Memory B cell (primary cell): Measurements from ENCODE around the gene ATP6AP2.
"Not testable (repeated sequence)": the region's sequence is repeated elsewhere in the genome, so short reads cannot be mapped to it uniquely, and the experiment has no call there.

Source experiments
- ATAC-seq: fragments of 150-1000 bp; cut with Tn5 transposase; 2 replicates; pipeline ENCODE4 v1.10.0; 2021; ENCODE audit warnings: low read depth, mild to moderate bottlenecking, moderate library complexity
- DNase-seq, 2 donors: peaks; one replicate each; pipeline ENCODE4 v3.0.0; 2022; ENCODE audit warnings: low spot score in 2 of 2
- H3K27ac Mint-ChIP-seq: one replicate; pipeline ENCODE4 v1.8.0; 2022; ENCODE audit warnings: mild to moderate bottlenecking, moderate library complexity, mixed read lengths
- H3K27me3 Mint-ChIP-seq: one replicate; pipeline ENCODE4 v1.8.0; 2022; ENCODE audit warnings: mixed read lengths
- H3K36me3 Mint-ChIP-seq: one replicate; pipeline ENCODE4 v1.8.0; 2022; ENCODE audit warnings: mild to moderate bottlenecking, mixed read lengths
- H3K4me1 Mint-ChIP-seq: one replicate; pipeline ENCODE4 v1.8.0; 2022; ENCODE audit warnings: mixed read lengths
- H3K4me3 Mint-ChIP-seq: one replicate; pipeline ENCODE4 v1.8.0; 2022; ENCODE audit warnings: mild to moderate bottlenecking, moderate library complexity, mixed read lengths
- H3K9me3 Mint-ChIP-seq: one replicate; pipeline ENCODE4 v1.8.0; 2022; ENCODE audit warnings: mixed read lengths

ATP6AP2 gene

DNA sequence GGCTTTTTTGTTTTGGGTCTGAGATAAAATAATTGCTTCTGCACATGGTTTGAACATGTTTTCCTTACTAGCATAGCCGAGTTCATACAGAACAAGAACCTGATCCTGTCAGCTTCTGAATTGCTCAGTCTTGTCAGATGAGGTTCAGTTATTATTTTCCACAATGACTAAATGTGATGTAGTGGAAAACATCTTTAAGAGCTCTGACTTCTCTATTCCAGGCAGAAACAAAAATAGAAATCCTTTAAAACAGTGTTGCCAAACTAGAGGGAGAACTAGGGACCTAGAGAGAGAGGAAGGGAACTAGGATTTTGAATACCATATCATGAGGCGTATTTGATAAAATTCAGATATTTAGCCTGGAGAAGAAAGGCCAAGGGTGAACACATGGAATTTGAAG is 2.0 kb downstream of the ATP6AP2 start:
- H3K27ac Mint-ChIP-seq = no peak overlapping the region
- no peaks in the 10 kb centered on the region for H3K27me3 Mint-ChIP-seq
- H3K36me3 Mint-ChIP-seq = peaks cover 5% of the 10 kb centered on the region
- ATAC-seq = no peak
- DNase-seq = no peak
- peaks cover 20% of the 10 kb centered on the region for H3K4me1 Mint-ChIP-seq
- no peak overlapping the region for H3K4me3 Mint-ChIP-seq
- no peaks in the 10 kb centered on the region for H3K9me3 Mint-ChIP-seq

DNA sequence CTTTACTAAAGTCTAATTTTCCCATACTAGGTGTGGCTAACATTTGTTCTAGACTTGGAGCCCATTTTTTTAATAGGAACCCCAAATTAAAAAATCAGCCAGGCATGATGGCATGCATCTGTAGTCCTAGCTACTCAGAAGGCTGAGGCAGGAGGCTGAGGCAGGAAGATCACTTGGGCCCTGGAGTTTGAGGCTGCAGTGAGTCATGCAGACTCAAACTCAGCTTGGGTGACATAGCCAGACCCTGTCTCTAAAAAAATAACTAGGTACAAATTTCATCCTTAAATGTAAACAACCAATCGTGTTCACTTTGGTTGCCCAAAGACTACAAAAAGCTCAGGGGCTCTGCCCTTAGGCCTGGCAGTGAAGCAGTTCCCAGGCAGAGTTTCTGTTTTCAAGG is 6.9 kb downstream of the ATP6AP2 start:
- DNase-seq, ATAC-seq, H3K27me3 Mint-ChIP-seq, H3K9me3 Mint-ChIP-seq, H3K36me3 Mint-ChIP-seq, H3K27ac Mint-ChIP-seq, H3K4me3 Mint-ChIP-seq: not testable (repeated sequence)
- peaks cover 16% of the 10 kb centered on the region for H3K4me1 Mint-ChIP-seq

DNA sequence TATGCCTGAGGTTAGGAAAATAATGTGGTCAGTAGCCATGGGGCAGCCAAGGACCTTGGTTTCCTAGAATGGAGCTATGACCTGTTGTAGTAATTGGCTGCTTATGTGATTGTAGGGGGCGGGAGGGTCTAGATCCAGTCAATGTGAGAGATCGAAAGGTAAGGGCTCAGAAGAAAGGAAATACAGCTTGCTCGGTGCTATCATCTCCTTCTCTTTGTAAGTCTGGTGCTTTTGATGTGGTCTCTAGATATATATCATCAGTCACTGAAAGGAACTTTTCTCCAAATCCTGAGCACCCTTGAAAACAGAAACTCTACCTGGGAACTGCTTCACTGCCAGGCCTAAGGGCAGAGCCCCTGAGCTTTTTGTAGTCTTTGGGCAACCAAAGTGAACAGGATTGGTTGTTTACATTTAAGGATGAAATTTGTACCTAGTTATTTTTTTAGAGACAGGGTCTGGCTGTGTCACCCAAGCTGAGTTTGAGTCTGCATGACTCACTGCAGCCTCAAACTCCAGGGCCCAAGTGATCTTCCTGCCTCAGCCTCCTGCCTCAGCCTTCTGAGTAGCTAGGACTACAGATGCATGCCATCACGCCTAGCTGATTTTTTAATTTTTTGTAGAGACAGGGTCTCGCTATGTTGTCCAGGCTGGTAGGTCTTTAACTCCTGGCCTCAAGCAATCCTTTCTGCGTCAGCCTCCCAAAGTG is 9.0 kb downstream of the ATP6AP2 start:
- DNase-seq, H3K36me3 Mint-ChIP-seq, H3K9me3 Mint-ChIP-seq, H3K27ac Mint-ChIP-seq, H3K4me1 Mint-ChIP-seq, H3K27me3 Mint-ChIP-seq, H3K4me3 Mint-ChIP-seq, ATAC-seq: not testable (repeated sequence)

DNA sequence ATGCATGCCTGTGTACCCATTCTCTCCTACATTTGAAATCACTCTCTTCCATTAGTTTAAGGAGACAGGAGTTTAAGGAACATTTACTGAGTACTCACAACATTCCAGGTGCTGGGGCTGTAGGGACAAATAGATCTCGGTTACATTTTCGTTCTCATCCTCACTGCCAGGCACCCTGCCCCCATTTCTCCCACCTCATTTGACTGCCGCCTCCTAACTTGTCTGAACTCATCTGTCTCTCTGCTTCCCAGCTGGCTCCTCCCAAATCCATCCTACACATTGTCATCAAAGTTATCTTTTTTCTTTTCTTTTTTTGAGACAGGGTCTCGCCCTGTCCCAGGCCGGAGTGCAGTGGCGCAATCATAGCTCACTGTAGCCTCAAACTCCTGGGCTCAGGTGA is 22.7 kb downstream of the ATP6AP2 start:
- DNase-seq = no peak
- Mint-ChIP-seq H3K27me3 (no peaks in the 10 kb centered on the region), H3K9me3 (no peaks in the 10 kb centered on the region), H3K4me1 (no peaks in the 10 kb centered on the region), H3K4me3 (no peak overlapping the region), H3K27ac (peak overlapping the region; percentile 18), H3K36me3 (peaks cover 13% of the 10 kb centered on the region)
- ATAC-seq = no peak

DNA sequence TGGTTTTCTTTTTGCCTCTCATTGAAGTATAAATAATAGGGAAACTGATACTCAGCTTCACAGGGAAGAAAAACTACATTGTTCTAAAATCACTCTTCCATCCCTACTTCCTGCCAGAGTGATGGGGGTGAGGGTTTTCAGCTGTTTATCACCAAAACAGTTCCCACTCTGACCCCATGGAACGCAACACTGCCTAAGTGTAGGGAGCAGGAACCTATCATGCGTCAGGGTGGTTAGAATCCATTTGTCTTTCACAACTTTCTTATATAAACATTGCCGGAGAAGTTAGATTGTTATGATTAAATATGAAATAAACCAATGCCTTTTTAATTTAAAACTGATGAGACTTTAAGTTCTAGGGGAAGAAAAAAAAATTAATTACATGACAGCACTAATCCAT is 26.6 kb downstream of the ATP6AP2 start:
- peaks cover 5% of the 10 kb centered on the region for H3K36me3 Mint-ChIP-seq

DNA sequence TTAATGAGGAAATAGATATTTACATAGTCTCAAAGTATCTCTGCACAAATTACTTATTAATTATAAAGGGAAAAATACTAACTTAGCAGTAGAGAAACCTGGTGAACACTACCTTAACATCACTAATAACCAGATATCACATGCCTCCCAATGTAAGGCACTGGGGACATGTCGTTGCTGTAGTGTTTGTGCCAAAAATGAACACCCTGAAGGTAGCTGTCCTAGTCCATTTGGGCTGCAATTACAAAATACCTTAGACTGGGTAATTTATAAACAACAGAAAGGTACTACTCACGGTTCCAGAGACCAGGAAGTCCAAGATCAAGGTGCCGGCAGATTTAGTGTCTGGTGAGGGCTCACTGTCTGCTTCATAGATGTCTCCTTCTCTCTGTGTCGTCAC is 31.7 kb downstream of the ATP6AP2 start:
- Mint-ChIP-seq H3K9me3 (no peaks in the 10 kb centered on the region), H3K4me1 (no peaks in the 10 kb centered on the region), H3K27ac (no peak overlapping the region), H3K27me3 (no peaks in the 10 kb centered on the region), H3K4me3 (no peak overlapping the region), H3K36me3 (no peaks in the 10 kb centered on the region)
- DNase-seq (no peak), ATAC-seq (no peak)

More for the DNA sequence above, 26.6 kb downstream of the ATP6AP2 start:
- H3K27ac Mint-ChIP-seq = no peak overlapping the region
- no peaks in the 10 kb centered on the region for H3K27me3 Mint-ChIP-seq
- no peaks in the 10 kb centered on the region for H3K9me3 Mint-ChIP-seq
- H3K4me1 Mint-ChIP-seq = no peaks in the 10 kb centered on the region
- no peak overlapping the region for H3K4me3 Mint-ChIP-seq
- DNase-seq (no peak), ATAC-seq (no peak)

DNA sequence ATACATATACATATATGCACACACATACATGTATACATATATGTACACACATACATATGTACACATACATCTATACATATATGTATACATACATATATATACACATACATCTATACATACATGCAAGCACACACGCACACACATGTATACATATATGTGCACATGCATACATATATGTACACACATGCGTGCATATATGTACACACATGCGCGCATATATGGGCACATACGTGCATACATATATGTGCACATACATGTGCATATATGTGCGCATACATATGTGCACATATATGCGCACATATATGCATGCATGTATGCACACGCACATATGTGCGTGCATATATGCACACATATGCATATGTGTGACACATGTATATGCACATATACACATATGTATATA is 35.2 kb downstream of the ATP6AP2 start:
- Mint-ChIP-seq H3K27me3 (no peaks in the 10 kb centered on the region), H3K4me1 (no peaks in the 10 kb centered on the region), H3K27ac (no peak overlapping the region), H3K36me3 (no peaks in the 10 kb centered on the region), H3K4me3 (no peak overlapping the region), H3K9me3 (no peaks in the 10 kb centered on the region)
- no peak for DNase-seq
- no peak for ATAC-seq

DNA sequence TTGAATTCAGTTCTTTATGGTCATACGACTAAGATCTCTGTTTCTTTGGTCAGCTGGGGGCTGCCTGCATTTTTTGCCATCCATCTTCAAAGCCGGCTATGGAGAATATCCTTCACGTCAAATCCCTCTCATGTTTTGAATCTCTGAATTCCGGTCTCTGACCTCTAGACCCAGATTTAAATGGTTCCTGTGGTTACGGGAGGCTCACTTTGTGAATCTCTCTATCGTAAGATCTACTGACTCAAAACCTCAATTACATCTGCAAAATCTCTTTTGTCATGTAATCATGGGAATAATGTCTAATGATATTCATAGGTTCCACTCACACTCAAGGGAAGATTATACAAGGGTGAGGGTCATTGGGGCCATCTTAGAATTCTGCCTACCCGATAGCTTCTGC is 36.8 kb downstream of the ATP6AP2 start:
- ATAC-seq (no peak), DNase-seq (no peak)
- Mint-ChIP-seq H3K27ac (no peak overlapping the region), H3K27me3 (no peaks in the 10 kb centered on the region), H3K4me3 (no peak overlapping the region), H3K4me1 (no peaks in the 10 kb centered on the region), H3K9me3 (no peaks in the 10 kb centered on the region), H3K36me3 (no peaks in the 10 kb centered on the region)

DNA sequence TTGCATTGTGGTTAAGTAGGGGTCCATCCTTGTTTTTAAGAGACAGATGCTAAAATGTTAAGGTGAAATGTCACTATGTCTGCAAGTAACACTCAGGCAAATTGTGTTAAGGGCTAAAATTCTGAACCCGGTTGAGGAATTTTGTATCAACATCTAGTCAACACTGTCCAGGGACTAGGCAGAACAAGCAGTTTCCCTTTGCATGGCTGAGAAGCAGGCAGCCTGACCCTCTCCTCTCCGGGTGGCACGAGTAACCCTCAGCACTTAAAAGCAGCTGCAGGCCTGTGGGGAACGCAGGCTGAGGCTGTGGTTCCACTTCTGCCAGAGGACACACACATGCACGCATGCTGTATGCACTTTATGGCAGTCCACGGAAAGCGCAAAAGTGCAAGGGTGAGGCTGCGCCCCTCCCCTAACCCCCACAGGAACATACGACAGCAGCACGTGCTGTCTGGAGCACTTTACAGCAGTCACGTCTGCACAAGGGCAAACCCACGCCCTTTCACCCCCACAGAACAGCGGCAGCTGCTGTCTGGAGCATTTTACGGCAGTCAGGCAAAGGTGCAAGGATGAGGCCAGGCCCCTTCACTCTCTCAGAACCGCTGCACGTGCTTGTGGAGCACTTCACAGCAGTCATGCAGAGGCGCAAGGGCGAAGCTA is 41.8 kb downstream of the ATP6AP2 start:
- DNase-seq = no peak
- ATAC-seq = no peak
- H3K27me3 Mint-ChIP-seq = no peaks in the 10 kb centered on the region
- no peak overlapping the region for H3K27ac Mint-ChIP-seq
- no peaks in the 10 kb centered on the region for H3K36me3 Mint-ChIP-seq
- no peak overlapping the region for H3K4me3 Mint-ChIP-seq
- no peaks in the 10 kb centered on the region for H3K4me1 Mint-ChIP-seq
- no peaks in the 10 kb centered on the region for H3K9me3 Mint-ChIP-seq

DNA sequence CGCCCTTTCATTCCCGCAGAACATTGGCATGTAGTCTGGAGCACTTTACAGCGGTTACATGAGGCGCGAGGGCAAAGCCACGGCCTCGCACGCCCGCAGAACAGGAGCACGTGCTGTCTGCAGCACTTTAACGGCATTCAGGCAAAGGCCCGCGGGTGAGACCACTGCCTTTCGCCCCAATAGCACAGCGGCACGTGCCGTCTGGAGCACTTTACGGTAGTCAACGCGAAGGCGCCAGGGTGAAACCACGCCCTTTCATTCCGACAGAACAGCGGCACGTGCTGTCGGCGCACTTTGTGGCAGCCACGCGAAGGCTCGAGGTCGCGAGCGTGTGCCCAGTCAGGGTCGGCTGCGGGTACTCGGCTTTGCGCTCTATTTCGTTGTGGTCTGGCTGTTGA is 42.4 kb downstream of the ATP6AP2 start, which contains the start of gene MPC1L:
Gene MPC1L (plus strand): TSS at position 290 of the 398 bp plus-strand sequence. CDS start 138 bp downstream, outside the sequence.
- Mint-ChIP-seq H3K9me3 (no peaks in the 10 kb centered on the region), H3K27ac (no peak within 1 kb of the TSS), H3K36me3 (peaks cover 2% of the 10 kb centered on the region), H3K4me1 (no peaks in the 10 kb centered on the region), H3K27me3 (no peaks in the 10 kb centered on the region), H3K4me3 (no peak within 1 kb of the TSS)
- DNase-seq = no peak
- no peak for ATAC-seq

DNA sequence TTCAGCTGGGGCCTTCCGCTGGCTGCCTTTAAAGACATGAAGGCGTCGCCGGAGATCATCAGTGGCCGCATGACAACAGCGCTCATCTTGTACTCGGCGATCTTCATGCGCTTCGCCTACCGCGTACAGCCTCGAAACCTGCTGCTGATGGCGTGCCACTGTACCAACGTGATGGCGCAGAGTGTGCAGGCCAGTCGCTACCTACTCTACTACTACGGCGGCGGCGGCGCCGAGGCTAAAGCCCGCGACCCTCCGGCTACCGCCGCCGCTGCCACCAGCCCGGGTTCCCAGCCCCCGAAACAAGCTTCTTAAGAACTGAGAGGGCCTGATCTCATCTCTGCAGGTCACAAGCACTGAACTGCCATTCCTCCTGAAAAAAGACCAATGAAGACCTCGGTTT is 42.9 kb downstream of the ATP6AP2 start:
- no peak for DNase-seq
- no peaks in the 10 kb centered on the region for H3K4me1 Mint-ChIP-seq
- no peaks in the 10 kb centered on the region for H3K9me3 Mint-ChIP-seq
- no peak overlapping the region for H3K27ac Mint-ChIP-seq
- H3K27me3 Mint-ChIP-seq = no peaks in the 10 kb centered on the region
- H3K4me3 Mint-ChIP-seq = no peak overlapping the region
- ATAC-seq = no peak
- peaks cover 5% of the 10 kb centered on the region for H3K36me3 Mint-ChIP-seq

DNA sequence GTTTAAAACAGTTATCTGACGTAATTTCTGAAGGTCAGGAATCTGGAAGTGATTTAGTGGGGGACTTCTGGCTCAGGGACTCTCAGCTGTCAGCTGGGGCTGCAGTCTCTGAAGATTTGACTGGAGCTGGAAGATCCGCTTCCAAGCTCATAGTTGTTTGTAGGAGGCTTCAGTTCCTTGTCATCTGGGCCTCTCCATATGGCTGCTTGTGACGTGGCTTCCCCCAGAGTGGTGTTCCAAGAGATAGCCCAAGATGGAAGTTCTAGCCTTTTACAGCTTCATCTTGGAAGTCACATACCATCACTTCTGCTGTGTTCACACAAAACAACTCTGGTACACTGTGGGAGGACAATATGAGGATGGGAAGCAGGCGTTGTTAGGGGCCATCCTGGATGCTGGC is 44.5 kb downstream of the ATP6AP2 start:
- Mint-ChIP-seq H3K4me3 (no peak overlapping the region), H3K27ac (no peak overlapping the region), H3K9me3 (no peaks in the 10 kb centered on the region), H3K36me3 (peaks cover 5% of the 10 kb centered on the region), H3K4me1 (no peaks in the 10 kb centered on the region), H3K27me3 (no peaks in the 10 kb centered on the region)
- ATAC-seq = no peak
- no peak for DNase-seq

DNA sequence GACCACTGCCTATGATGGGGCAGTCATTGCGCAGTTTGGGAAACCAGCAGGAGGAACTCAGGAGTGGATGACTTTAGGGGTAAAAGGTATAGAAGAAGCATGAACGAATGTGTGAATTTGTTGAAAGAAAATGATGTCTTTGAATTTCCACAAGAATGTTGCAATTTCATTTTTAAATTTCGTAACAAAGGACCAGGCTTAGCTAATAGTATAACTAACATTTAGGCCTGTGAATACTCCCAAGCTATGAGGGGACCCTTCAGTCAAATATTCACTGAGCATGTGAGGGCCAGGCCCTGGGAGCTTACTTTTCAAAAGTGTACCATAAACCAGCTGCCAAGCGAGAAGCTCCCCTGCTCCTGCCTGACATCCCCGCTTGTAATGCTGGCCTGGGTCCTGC is 47.7 kb downstream of the ATP6AP2 start:
- ATAC-seq (no peak), DNase-seq (no peak)
- H3K4me1 Mint-ChIP-seq = peaks cover 13% of the 10 kb centered on the region
- H3K4me3 Mint-ChIP-seq = no peak overlapping the region
- H3K27me3 Mint-ChIP-seq = no peaks in the 10 kb centered on the region
- H3K9me3 Mint-ChIP-seq = no peaks in the 10 kb centered on the region
- no peak overlapping the region for H3K27ac Mint-ChIP-seq
- H3K36me3 Mint-ChIP-seq = peaks cover 14% of the 10 kb centered on the region

DNA sequence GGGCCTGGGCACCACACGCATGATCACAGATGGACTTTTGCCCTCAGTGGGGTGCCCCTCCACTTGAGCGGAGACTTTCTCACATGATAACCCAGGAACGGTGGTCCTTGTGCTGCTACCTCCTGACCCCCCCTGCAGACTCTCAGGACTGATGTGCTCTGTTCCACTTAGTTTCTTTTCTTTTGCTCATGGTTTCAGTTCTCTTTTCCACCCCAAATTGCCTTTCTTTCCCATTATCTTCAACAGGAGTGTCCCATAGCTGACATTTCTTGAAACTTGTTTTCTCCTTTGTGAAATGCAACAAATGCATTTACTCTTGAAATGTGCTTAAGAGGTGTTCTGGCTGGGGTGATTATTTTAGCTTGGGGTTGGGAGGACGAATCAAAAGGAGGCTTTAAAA is 51.4 kb downstream of the ATP6AP2 start:
- no peaks in the 10 kb centered on the region for H3K27me3 Mint-ChIP-seq
- peak overlapping the region; percentile 75 for H3K27ac Mint-ChIP-seq
- H3K4me1 Mint-ChIP-seq = peaks cover 20% of the 10 kb centered on the region
- H3K9me3 Mint-ChIP-seq = no peaks in the 10 kb centered on the region
- peaks cover 28% of the 10 kb centered on the region for H3K36me3 Mint-ChIP-seq
- no peak for DNase-seq
- H3K4me3 Mint-ChIP-seq = no peak overlapping the region
- ATAC-seq = no peak

DNA sequence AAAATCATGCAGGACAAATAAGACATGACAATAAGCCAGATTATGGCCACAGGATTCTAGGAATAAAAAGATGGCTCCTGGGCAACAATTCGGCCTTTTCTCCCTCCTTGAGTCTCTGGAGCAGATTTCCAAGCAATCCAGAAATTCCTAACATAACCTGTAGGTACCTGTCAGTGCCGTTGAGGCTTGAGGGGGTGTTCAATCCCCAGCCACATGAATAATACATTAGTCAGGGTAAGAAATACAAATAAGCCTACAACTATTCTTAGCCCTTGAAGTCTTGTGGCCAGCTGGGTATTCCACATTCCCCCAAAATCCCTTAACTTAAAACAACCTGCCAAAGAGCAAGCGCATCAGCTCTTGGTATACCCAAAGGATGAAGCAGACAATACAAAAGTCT is 56.9 kb downstream of the ATP6AP2 start:
- Mint-ChIP-seq H3K4me1 (peaks cover 23% of the 10 kb centered on the region), H3K27me3 (no peaks in the 10 kb centered on the region), H3K9me3 (no peaks in the 10 kb centered on the region), H3K4me3 (no peak overlapping the region), H3K36me3 (peaks cover 28% of the 10 kb centered on the region), H3K27ac (no peak overlapping the region)
- no peak for ATAC-seq
- DNase-seq = no peak
